Upper lobe of left lung (tissue), 4 donors: ENCODE measurements around the gene RFWD3.

Experiments used
- CTCF ChIP-seq, 6 experiments: fragments of 450-650 bp in 4 of 6; fragments of 200-600 bp in 2 of 6; sonication (generic) in 2 of 6; IDR thresholded peaks; one replicate each; pipeline ENCODE4 v1.5.1; 2016 to 2019; ENCODE audit warnings: antibody characterized with exemption in 6 of 6
- POLR2A ChIP-seq, 4 donors: fragments of 450-650 bp; IDR thresholded peaks; one replicate each; pipeline ENCODE4 v1.5.1; 2016 to 2017; ENCODE audit warnings: antibody characterized with exemption in 4 of 4, mild to moderate bottlenecking in 2 of 4
- POLR2AphosphoS5 ChIP-seq, 2 donors: sonication (generic); formaldehyde crosslinking; IDR thresholded peaks; one replicate each; pipeline ENCODE4 v1.5.1; 2017; ENCODE audit warnings: antibody characterized with exemption in 2 of 2

GRCh38 chr16:74666010-74666421, 661 bp downstream of the RFWD3 start:
- TF ChIP-seq CTCF (IDR thresholded peaks at IDR 0.05) (no peak), POLR2AphosphoS5 (IDR thresholded peaks at IDR 0.05) (no peak), POLR2A (IDR thresholded peaks at IDR 0.05) (no peak)
